Thyroid gland (tissue), 4 donors: Measurements from ENCODE around the gene LDLRAD4.

Experiments used
- CTCF ChIP-seq, 6 experiments: fragments of 200-600 bp in 3 of 6; fragments of 450-650 bp in 3 of 6; sonication (generic) in 3 of 6; IDR thresholded peaks; one replicate each; pipeline ENCODE4 v1.5.1; 2016 to 2019; ENCODE audit warnings: antibody characterized with exemption in 6 of 6, mild to moderate bottlenecking in 2 of 6, inconsistent platforms in 1 of 6, moderate library complexity in 1 of 6
- POLR2A ChIP-seq, 2 donors: fragments of 450-650 bp; IDR thresholded peaks; one replicate each; pipeline ENCODE4 v1.6.1; 2017; ENCODE audit warnings: antibody characterized with exemption in 2 of 2, mild to moderate bottlenecking in 2 of 2, moderate library complexity in 1 of 2

DNA sequence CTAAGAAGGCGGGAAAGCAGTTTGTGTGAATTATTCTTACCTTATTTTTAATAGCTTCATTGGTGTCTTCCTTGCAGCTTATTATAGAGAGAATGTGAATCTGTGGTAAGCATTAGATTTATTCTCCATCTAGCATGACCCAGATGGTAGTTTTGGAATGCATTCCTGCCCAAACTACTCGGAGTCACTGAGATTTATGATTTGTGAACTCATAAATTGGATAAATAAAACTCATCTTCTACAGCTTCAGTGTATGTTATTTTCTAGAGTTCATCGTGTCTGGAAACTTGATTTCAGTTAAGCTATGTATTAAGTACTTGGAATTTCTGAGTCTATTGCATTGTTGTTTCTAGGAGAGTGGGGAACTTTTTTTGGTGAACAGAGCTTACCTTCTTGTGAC lies 337.3 kb downstream of the LDLRAD4 start:
- no peak for TF ChIP-seq POLR2A (IDR thresholded peaks at IDR 0.05)
- no peak for TF ChIP-seq CTCF (IDR thresholded peaks at IDR 0.05)
